GM10266 (cell line): ENCODE measurements around the gene MACROD1.

Source experiments
- DNase-seq: peaks from one replicate; pipeline ENCODE4 v3.0.0; 2012; ENCODE audit errors: extremely low spot score
- TF ChIP-seq, protein P1 (sequence below): IDR thresholded peaks from 2 replicates; pipeline ENCODE4 v1.5.1; 2012; ENCODE audit warnings: mild to moderate bottlenecking, low read depth; ENCODE audit not compliant: control insufficient read depth, insufficient read depth; ENCODE audit errors: missing control alignments

The MACROD1 gene

GRCh38 chr11:64008283-64008913, 157.5 kb downstream of the MACROD1 start:
- TF ChIP-seq, protein P1, sequence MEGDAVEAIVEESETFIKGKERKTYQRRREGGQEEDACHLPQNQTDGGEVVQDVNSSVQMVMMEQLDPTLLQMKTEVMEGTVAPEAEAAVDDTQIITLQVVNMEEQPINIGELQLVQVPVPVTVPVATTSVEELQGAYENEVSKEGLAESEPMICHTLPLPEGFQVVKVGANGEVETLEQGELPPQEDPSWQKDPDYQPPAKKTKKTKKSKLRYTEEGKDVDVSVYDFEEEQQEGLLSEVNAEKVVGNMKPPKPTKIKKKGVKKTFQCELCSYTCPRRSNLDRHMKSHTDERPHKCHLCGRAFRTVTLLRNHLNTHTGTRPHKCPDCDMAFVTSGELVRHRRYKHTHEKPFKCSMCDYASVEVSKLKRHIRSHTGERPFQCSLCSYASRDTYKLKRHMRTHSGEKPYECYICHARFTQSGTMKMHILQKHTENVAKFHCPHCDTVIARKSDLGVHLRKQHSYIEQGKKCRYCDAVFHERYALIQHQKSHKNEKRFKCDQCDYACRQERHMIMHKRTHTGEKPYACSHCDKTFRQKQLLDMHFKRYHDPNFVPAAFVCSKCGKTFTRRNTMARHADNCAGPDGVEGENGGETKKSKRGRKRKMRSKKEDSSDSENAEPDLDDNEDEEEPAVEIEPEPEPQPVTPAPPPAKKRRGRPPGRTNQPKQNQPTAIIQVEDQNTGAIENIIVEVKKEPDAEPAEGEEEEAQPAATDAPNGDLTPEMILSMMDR, result no peak
- DNase-seq, result no peak

GRCh38 chr11:64007629-64008282, 158.2 kb downstream of the MACROD1 start:
- DNase-seq, result no peak
- TF ChIP-seq, protein P1, result no peak

DNA sequence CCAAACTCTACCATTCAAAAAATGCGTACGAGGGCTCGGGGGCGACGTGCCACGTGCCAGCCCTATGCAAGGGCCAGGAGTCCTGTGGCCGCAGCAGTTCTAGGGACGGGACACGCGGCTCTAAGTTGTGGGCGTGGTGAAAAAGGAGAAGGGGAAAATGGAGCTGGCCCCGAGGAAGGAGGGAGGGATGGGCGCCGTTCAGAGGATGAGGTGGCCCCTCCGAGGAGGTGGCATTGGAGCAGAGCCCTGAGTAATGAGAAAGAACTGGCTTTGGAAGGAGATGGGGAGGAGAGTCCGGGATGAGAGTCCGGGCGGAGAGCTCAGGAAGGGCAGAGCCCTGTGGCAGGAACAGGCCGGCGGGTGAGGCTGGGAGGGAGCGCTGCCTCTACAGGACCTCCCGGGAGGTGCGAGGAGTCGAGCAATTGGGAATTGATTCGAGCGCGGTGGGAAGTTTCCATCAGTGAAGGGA, 158.7 kb downstream of the MACROD1 start:
- DNase-seq, result no peak
- TF ChIP-seq, protein P1, result no peak

DNA sequence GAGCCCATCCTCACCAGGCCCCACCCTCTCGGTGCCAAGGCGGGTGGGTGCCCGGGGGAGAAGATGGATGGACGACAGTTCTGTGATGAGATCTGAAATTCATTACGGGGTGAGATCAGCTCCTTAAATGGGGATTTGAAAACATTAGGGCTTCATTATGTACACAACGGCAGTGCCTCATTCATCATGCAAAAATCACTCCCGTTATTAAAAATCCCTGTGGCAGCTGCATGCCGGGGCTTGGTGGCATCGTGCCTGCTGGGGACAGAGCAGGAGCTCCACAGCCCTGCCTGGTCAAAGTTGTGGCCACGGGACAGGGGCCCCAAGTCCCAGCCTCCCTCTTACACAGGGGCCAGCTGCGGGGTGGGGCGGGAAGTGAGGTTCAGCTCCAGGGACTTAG, 159.5 kb downstream of the MACROD1 start:
- TF ChIP-seq, protein P1, result no peak
- DNase-seq, result no peak

- TF ChIP-seq, protein P1, result no peak
Observed at GRCh38 chr11:64005691-64006090, 160.2 kb downstream of the MACROD1 start.

GRCh38 chr11:64004590-64004984, 161.3 kb downstream of the MACROD1 start:
- no peak for DNase-seq
- TF ChIP-seq, protein P1, result no peak

More at GRCh38 chr11:64005691-64006090, 160.2 kb downstream of the MACROD1 start:
- no peak for DNase-seq

- DNase-seq, result no peak
- TF ChIP-seq, protein P1, result no peak
Observed at GRCh38 chr11:64003807-64004589, 161.9 kb downstream of the MACROD1 start.
